Neural crest cell (in vitro differentiated cells): Measurements from ENCODE around the gene CCL22. TPM values are rescaled to one million over a fixed set of nuclear protein-coding genes. Genes with fewer than 3 reads are reported as not detected.

Experiments used
- DNase-seq: peaks from one replicate; pipeline ENCODE4 v3.0.0; 2021; ENCODE audit warnings: low read depth, mixed read lengths, low spot score
- H3K27ac Mint-ChIP-seq: one replicate; pipeline ENCODE4 v1.8.0; 2021; ENCODE audit warnings: mild to moderate bottlenecking, mixed read lengths; ENCODE audit not compliant: unreplicated experiment
- H3K27me3 Mint-ChIP-seq: 2 replicates; pipeline ENCODE4 v1.8.0; 2021; ENCODE audit warnings: low read depth, mild to moderate bottlenecking, mixed read lengths
- H3K36me3 Mint-ChIP-seq: 2 replicates; pipeline ENCODE4 v1.8.0; 2021; ENCODE audit warnings: low read depth, mild to moderate bottlenecking, mixed read lengths
- H3K4me1 Mint-ChIP-seq: 2 replicates; pipeline ENCODE4 v1.8.0; 2021; ENCODE audit warnings: mixed read lengths
- H3K4me3 Mint-ChIP-seq: one replicate; pipeline ENCODE4 v1.8.0; 2021; ENCODE audit warnings: mild to moderate bottlenecking, mixed read lengths
- H3K9me3 Mint-ChIP-seq: 2 replicates; pipeline ENCODE4 v1.8.0; 2021; ENCODE audit warnings: mixed read lengths
- CTCF ChIP-seq: fragments of 200-600 bp; sonication (generic); conservative IDR thresholded peaks from 2 replicates; pipeline ENCODE4 v1.5.0; 2021; ENCODE audit warnings: antibody characterized with exemption, mild to moderate bottlenecking
- long read RNA-seq: library from polyadenylated mRNA; unstranded; transcript quantifications from one replicate; pipeline ENCODE4 v2.0.0, GENCODE V29; 2020
- total RNA-seq: library from RNA; stranded (reverse); gene quantifications from 2 replicates; pipeline ENCODE4 v1.2.1, GENCODE V29; 2021

The CCL22 gene
- total RNA-seq: not detected in 2 replicates
- long read RNA-seq: 0 reads

- no peak within 1 kb of the TSS for H3K4me3 Mint-ChIP-seq
- DNase-seq: no peak
- no peak within 1 kb of the TSS for H3K27ac Mint-ChIP-seq
- no peaks in the 10 kb centered on the region for H3K27me3 Mint-ChIP-seq
- H3K36me3 Mint-ChIP-seq: no peaks in the 10 kb centered on the region
- H3K4me1 Mint-ChIP-seq: no peaks in the 10 kb centered on the region
- TF ChIP-seq CTCF: no peak
- H3K9me3 Mint-ChIP-seq: no peaks in the 10 kb centered on the region
These were observed at the start of gene CCL22 for GRCh38 chr16:57358527-57359095. TSS of gene CCL22 (plus strand) at chr16:57358783. CDS start at chr16:57358817, 34 bp downstream.

DNA sequence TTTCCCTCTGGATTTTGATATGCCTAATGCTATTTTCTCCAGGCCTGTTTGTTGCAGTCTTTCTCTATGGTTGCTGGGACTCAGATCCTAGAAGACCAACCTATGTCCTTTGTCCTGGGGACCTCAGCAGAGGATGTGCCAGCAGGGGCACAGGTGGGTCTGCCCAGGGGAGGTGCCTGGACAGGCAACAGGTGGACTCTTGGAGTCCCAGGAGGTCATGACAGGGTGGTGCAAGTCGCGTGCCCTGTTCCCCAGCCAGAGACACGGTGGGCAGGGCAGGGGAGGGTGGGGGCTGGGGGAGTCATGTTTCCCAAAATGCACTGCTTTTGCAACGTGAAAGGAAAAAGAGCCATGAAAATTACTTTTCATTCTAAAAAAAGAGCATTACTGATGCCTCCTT lies 47.8 kb upstream of the CCL22 start:
- H3K4me1 Mint-ChIP-seq: no peaks in the 10 kb centered on the region
- peaks cover 13% of the 10 kb centered on the region for H3K27me3 Mint-ChIP-seq
- TF ChIP-seq CTCF: no peak
- no peak overlapping the region for H3K4me3 Mint-ChIP-seq
- no peaks in the 10 kb centered on the region for H3K9me3 Mint-ChIP-seq
- H3K36me3 Mint-ChIP-seq: no peaks in the 10 kb centered on the region
- H3K27ac Mint-ChIP-seq: no peak overlapping the region
- DNase-seq: no peak

DNA sequence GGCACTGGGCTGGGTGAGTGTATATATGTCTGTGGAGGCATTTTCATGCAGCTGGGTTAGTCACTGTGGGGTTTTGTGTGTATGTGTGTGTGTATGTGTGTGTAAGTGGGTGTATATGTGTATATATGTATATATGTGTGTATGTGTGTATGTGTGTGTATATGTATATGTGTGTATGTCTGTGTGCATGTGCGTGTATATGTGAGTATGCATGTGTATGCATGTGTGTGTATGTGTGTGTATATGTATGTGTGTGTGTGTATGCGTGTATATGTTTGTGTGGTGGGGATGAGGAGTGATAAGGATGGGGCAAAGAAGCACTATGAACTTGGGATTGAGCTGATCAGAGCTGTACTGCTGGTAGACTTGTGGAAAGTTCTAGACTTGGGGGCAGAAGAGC lies 45.1 kb upstream of the CCL22 start:
- peaks cover 4% of the 10 kb centered on the region for H3K4me1 Mint-ChIP-seq
- H3K27me3 Mint-ChIP-seq: peaks cover 13% of the 10 kb centered on the region
- no peaks in the 10 kb centered on the region for H3K9me3 Mint-ChIP-seq
- DNase-seq: no peak
- TF ChIP-seq CTCF: no peak
- no peak overlapping the region for H3K4me3 Mint-ChIP-seq
- H3K27ac Mint-ChIP-seq: no peak overlapping the region
- no peaks in the 10 kb centered on the region for H3K36me3 Mint-ChIP-seq

GRCh38 chr16:57314161-57314785 lies 44.3 kb upstream of the CCL22 start:
- no peak for DNase-seq
- H3K4me3 Mint-ChIP-seq: no peak overlapping the region
- no peaks in the 10 kb centered on the region for H3K9me3 Mint-ChIP-seq
- no peak overlapping the region for H3K27ac Mint-ChIP-seq
- peaks cover 13% of the 10 kb centered on the region for H3K27me3 Mint-ChIP-seq
- TF ChIP-seq CTCF: no peak
- H3K4me1 Mint-ChIP-seq: peaks cover 4% of the 10 kb centered on the region
- H3K36me3 Mint-ChIP-seq: no peaks in the 10 kb centered on the region

GRCh38 chr16:57315416-57315815 lies 43.2 kb upstream of the CCL22 start:
- Mint-ChIP-seq H3K27ac (no peak overlapping the region), H3K4me1 (peaks cover 4% of the 10 kb centered on the region), H3K9me3 (no peaks in the 10 kb centered on the region), H3K4me3 (no peak overlapping the region), H3K27me3 (peaks cover 11% of the 10 kb centered on the region), H3K36me3 (no peaks in the 10 kb centered on the region)
- DNase-seq: no peak
- TF ChIP-seq CTCF: no peak
